ENCODE data around the gene CCNQ. TPM values are rescaled to one million over a fixed set of nuclear protein-coding genes. Genes with fewer than 3 reads are reported as not detected.
A peak's percentile ranks its signal among the peaks of the same experiment; 100 is the strongest.

The CCNQ gene
- total RNA-seq, 4 donors from 2014 or later = 30.7 to 57.7 (median 51.4) TPM

- H3K27ac ChIP-seq = no peak overlapping the region
- no peak for TF ChIP-seq POLR2A (IDR thresholded peaks at IDR 0.05)
- TF ChIP-seq, protein P1, sequence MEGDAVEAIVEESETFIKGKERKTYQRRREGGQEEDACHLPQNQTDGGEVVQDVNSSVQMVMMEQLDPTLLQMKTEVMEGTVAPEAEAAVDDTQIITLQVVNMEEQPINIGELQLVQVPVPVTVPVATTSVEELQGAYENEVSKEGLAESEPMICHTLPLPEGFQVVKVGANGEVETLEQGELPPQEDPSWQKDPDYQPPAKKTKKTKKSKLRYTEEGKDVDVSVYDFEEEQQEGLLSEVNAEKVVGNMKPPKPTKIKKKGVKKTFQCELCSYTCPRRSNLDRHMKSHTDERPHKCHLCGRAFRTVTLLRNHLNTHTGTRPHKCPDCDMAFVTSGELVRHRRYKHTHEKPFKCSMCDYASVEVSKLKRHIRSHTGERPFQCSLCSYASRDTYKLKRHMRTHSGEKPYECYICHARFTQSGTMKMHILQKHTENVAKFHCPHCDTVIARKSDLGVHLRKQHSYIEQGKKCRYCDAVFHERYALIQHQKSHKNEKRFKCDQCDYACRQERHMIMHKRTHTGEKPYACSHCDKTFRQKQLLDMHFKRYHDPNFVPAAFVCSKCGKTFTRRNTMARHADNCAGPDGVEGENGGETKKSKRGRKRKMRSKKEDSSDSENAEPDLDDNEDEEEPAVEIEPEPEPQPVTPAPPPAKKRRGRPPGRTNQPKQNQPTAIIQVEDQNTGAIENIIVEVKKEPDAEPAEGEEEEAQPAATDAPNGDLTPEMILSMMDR (IDR thresholded peaks at IDR 0.05) = no peak
- no peak for TF ChIP-seq POLR2AphosphoS5 (IDR thresholded peaks at IDR 0.05)
- TF ChIP-seq EP300 (IDR thresholded peaks at IDR 0.05) = no peak
- ATAC-seq = no peak
- peaks cover 0 to 47% (median 10%) of the 10 kb centered on the region in 3 donors for H3K4me1 ChIP-seq
- WGBS, 2 donors (ENCODE audit: low coverage in 1 of 2) = 0 to 50% methylated on average over 1 to 2 of the region's 6 CpGs
- H3K36me3 ChIP-seq = no peaks in the 10 kb centered on the region
- H3K9me3 ChIP-seq = no peaks in the 10 kb centered on the region
- H3K4me3 ChIP-seq = no peak overlapping the region
- peaks cover 93% of the 10 kb centered on the region for H3K27me3 ChIP-seq
These were observed 46.2 kb upstream of the CCNQ start for GRCh38 chrX:153645151-153645550.

DNA sequence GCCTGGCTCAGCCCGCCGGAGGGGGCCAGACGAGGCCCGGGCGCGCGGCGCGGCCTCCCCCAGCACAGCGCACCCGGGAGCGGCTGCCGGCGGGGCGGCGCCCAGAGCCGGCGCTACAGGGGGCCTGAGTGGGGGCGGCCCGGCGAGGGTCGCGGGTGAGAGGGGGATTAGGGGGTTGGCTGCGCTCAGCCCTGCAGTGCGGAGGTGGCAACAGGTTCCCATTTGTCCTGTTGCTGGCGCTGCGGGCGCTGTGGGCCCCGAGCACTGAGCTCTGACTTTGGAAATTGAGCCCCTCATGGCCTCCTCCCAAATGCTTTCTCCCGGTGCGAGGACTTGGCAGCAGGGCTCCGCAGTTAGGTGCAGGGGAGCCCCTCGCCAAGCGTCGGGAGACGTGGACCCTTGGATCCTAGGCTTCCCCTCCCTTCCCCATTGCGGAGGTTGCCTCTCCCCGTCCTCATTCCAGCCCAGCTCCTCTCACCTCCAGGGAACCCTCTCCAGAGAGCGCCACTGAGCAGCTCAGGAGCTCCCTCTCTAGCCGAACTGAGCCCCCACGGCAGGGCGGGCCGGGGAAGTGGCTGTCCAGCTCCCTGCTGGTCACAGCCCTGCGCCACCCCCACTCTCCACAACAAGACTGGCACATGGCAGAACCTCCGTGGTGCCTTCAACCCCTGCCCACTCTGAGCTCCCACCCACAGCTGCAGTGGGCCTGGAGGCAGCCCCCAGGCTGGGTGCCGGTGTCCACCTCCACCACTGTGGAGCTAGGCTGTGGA is 45.6 kb upstream of the CCNQ start:
- no peak for TF ChIP-seq POLR2A (IDR thresholded peaks at IDR 0.05)
- TF ChIP-seq, protein P1 (IDR thresholded peaks at IDR 0.05) = no peak
- no peak for TF ChIP-seq POLR2AphosphoS5 (IDR thresholded peaks at IDR 0.05)
- no peak for TF ChIP-seq EP300 (IDR thresholded peaks at IDR 0.05)
- H3K27ac ChIP-seq = no peak overlapping the region
- peaks cover 87% of the 10 kb centered on the region for H3K27me3 ChIP-seq
- 38% methylated on average over 10 of the region's 46 CpGs; no CpG with 5 or more reads in 1 of the 2 donors for WGBS, 2 donors (ENCODE audit: low coverage in 1 of 2)
- no peak for ATAC-seq
- H3K36me3 ChIP-seq = no peaks in the 10 kb centered on the region
- H3K4me1 ChIP-seq = peaks cover 0 to 47% (median 10%) of the 10 kb centered on the region in 3 donors
- no peak overlapping the region for H3K4me3 ChIP-seq
- no peaks in the 10 kb centered on the region for H3K9me3 ChIP-seq

GRCh38 chrX:153643431-153644351 is 44.8 kb upstream of the CCNQ start:
- H3K27me3 ChIP-seq = peaks cover 79% of the 10 kb centered on the region
- H3K4me3 ChIP-seq = peak overlapping the region in 1 of 2 donors; percentile 21
- no peak overlapping the region for H3K27ac ChIP-seq
- H3K9me3 ChIP-seq = no peaks in the 10 kb centered on the region
- H3K4me1 ChIP-seq = peaks cover 0 to 47% (median 10%) of the 10 kb centered on the region in 3 donors
- TF ChIP-seq, protein P1 (IDR thresholded peaks at IDR 0.05) = peak in 1 of 4 experiments; percentile 19
- no peak for TF ChIP-seq POLR2AphosphoS5 (IDR thresholded peaks at IDR 0.05)
- no peak for ATAC-seq
- no peaks in the 10 kb centered on the region for H3K36me3 ChIP-seq
- WGBS, 2 donors (ENCODE audit: low coverage in 1 of 2) = 0% methylated on average over 3 of the region's 84 CpGs; no CpG with 5 or more reads in 1 of the 2 donors

GRCh38 chrX:153642655-153643430 is 43.9 kb upstream of the CCNQ start:
- TF ChIP-seq POLR2A (IDR thresholded peaks at IDR 0.05) (no peak), POLR2AphosphoS5 (IDR thresholded peaks at IDR 0.05) (no peak), EP300 (IDR thresholded peaks at IDR 0.05) (no peak)
- TF ChIP-seq, protein P1 (IDR thresholded peaks at IDR 0.05) = no peak
- Histone ChIP-seq H3K27me3 (peaks cover 70% of the 10 kb centered on the region), H3K36me3 (no peaks in the 10 kb centered on the region), H3K4me1 (peaks cover 0 to 43% (median 10%) of the 10 kb centered on the region in 3 donors), H3K4me3 (peak overlapping the region in 1 of 2 donors; percentile 26), H3K27ac (no peak overlapping the region), H3K9me3 (no peaks in the 10 kb centered on the region)
- no peak for ATAC-seq
- 3 to 40% methylated on average over 6 to 27 of the region's 48 CpGs for WGBS, 2 donors (ENCODE audit: low coverage in 1 of 2)

Measured in gastroesophageal sphincter (tissue), 4 donors.